T-helper 1 cell treated with Interleukin-12 subunit alpha and Interleukin-12 subunit beta and Interleukin-4 antibody, amounts not matched to agents 30 ng/mL and 1 ng/mL, for 36 hours (primary cell): ENCODE data around the gene PPM1H. TPM values are rescaled to one million over a fixed set of nuclear protein-coding genes. Genes with fewer than 3 reads are reported as not detected.
"Not testable (repeated sequence)": the region's sequence is repeated elsewhere in the genome, so short reads cannot be mapped to it uniquely, and the experiment has no call there.

Experiments
- intact Hi-C: fragments of 100-400 bp; cut with micrococcal nuclease; formaldehyde crosslinking; loops from one replicate; pipeline ENCODE4 v1.15.1; 2024
- total RNA-seq: library from RNA; stranded (reverse); gene quantifications from 2 replicates; pipeline ENCODE4 v1.2.3, GENCODE V29; 2022

Gene PPM1H
- total RNA-seq, 1 donor from 2014 or later, result not detected

DNA sequence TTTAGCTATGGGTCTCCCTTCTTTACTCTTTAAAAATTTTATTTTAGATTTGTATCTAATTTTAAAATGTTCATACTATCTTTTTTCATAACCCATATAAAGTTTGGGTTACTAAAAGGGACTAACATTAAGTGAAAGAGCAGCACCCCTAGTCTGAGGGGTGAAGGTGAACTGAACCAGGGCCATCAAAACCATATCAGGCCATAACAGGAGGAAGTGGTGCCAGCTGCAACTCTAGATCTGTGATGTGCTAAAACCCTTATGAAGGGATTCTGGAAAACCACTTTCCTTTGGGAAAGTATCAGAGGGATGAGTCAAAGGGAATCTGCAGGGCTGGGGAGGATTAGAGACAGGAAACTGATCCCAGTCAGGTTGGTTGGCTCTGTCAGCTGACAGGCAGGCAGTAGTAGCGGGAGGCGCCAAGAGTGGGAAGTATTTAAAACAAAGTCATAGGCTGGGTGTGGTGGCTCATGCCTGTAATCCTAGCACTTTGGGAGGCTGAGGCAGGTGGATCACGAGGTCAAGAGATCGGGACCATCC, 162.5 kb downstream of the PPM1H start:
- intact Hi-C loops, result no loop called here

DNA sequence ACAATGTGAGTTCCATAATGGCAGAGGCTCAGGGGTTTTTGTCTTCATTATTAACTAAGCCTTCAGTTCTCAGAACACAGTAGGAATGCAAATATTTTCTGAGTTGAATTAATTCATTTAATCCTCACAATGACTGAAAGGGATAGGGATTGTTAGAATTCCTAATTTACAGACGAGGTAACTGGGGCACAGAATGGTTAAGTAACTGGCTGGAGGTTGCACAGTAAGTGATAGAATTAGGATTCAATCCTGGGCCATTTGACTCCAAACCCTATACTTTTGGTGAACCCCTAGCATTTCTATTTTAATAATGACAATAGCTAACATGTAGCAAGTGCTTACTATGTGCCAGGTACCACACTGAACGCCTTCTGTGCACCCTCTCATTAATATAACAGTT, 163.1 kb downstream of the PPM1H start:
- intact Hi-C loops, result no loop called here

DNA sequence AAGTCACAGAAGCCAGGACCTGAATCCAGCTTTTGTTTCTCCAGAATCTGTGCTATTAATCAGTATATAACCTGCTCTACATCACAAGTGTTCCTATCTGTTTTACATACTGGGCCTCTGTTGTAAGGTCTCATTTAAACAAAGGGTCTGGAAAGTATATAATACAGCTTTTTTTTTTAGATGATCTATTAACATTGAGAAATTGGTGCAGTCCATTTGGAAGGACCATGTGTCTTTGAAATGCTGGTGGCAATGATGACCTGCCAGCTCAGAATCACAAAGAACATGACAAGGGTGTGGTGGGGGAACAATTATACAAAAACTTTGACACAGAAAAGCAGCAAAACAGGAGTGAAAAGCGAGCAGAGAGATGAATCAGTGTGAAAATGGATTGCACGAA, 164.6 kb downstream of the PPM1H start:
- intact Hi-C loops, result no loop called here

DNA sequence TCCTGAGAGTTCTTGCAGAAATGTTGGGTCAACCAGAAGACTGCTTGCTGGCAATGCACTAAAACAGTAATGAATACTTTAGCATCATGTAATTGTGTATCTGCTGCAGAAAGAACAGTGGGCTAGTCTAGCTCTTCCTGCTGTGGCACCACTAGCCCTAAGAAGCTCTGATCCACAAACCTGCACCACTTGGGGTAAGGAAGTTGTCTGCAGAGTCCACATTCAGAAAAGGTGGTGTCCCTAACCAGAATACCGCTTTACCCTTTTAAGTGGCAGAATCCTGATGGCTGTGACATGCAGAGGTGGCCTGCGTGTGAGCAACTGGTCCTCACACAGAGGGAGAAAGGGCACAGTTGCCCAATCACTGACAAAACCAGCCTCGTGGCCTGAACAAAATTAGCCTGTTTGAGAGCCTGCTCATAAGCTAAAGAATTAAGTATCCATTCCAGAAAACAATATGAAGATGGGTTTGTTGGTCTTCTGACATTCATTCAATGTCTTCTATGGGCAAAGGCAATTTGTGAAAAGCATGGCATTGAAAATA, 165.8 kb downstream of the PPM1H start:
- intact Hi-C loops, result loop anchor here (5.0 kb wide), 1 partner anchor 878 kb away; no protein-coding TSS in a partner anchor

DNA sequence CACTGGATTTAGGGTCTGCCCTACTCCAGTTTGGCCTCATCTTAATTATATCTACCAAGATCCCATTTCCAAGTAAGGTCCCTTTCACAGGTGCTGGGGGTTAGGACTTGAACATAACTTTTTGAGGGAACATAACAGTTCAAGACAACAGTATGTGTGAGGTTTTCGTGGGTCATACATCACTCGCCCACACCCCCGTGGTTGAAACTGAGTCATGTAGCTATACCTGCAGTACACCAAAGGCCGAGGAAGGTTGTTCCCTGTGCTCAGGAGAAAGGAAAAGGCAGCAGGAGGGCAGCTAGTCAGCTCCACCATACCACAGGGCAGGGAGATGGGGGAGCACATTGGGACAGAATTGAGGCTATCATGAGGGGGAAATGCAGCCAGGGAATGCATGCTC, 167.0 kb downstream of the PPM1H start:
- intact Hi-C loops, result loop anchor here (5.0 kb wide), 1 partner anchor 879 kb away; no protein-coding TSS in a partner anchor

DNA sequence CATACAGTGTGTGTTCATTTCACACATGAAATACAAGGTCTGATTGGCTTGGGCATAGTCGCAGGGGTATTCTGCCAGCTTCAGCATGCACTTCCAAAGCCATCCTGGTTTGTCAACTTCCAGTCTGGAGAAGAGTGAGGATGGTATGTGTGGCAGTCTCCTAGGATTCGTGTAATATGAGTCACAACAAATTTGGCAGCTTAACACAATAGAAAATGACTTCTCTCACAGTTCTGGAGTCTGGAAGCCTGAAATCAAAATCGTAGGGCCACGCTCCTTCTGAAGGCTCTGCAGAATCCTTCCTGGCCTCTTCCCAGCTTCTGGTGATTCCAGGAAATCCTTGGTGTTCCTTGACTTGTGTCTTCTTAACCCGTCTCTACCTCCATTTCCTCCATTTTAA, 167.5 kb downstream of the PPM1H start:
- intact Hi-C loops, result loop anchor here (5.0 kb wide), 1 partner anchor 880 kb away; no protein-coding TSS in a partner anchor

- intact Hi-C loops, result loop anchor here (5.0 kb wide), 1 partner anchor 881 kb away; no protein-coding TSS in a partner anchor
Measured at GRCh38 chr12:62766496-62766895, 168.5 kb downstream of the PPM1H start.

GRCh38 chr12:62763861-62764645, 170.9 kb downstream of the PPM1H start:
- intact Hi-C loops, result no loop called here

DNA sequence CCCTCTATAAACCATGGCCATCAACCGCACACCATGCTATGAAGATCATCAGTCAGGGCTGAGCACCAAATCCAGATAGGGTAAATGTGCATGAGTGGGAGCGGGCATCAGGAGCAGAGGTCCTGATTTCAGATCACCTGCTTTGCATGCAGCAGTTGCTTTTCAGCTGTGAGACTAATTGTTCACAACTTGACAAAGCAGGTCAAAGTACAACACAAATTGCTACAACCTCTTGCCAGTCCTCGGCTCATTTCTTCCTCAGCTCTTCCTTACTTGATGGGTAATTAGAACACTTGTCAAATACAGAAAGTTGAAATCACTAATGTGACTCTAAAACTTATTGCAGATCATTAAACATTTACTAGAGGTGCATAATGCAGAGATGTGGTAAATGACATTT, 171.6 kb downstream of the PPM1H start:
- intact Hi-C loops, result no loop called here

DNA sequence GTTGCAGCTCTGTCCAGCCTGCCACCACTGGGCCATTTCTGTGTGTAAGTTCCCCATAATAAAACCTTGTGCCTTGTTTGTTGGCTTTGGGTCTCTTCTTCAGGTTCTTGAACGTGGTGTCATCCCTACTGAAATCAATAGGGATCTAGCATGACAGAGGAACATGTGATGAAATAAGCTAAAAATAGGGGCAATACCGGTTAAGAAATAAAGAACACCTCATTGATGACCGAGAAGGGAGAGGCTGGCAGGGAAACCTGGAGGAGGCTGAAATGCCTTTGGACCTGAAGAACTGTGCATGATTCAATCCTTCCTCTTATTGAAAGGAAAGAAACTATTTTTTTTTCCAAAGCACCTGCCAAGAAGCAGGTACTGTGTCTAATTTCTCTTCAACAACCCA, 172.3 kb downstream of the PPM1H start:
- intact Hi-C loops, result no loop called here

GRCh38 chr12:62761658-62762057, 173.3 kb downstream of the PPM1H start:
- intact Hi-C loops, result no loop called here

- intact Hi-C loops, result no loop called here
Measured at GRCh38 chr12:62760779-62761178, 174.2 kb downstream of the PPM1H start.

DNA sequence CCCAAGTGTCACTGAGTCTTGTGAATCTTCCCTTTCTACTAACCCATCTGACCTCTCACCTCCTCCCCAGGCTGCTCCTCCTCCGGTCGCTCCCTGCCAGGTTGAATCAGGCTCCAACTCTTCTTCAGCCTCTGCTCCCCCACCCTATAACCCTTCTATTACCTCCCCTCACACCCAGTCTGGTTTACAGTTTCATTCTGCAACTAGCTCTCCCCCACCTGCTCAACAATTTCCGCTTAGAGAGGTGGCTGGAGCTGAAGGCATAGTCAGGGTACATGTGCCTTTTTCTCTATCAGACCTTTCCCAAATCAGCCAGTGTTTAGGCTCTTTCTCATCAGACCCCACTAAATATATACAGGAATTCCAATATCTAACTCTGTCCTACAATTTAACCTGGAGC, 174.6 kb downstream of the PPM1H start:
- intact Hi-C loops, result not testable (repeated sequence)

GRCh38 chr12:62758216-62758615, 176.7 kb downstream of the PPM1H start:
- intact Hi-C loops, result no loop called here

DNA sequence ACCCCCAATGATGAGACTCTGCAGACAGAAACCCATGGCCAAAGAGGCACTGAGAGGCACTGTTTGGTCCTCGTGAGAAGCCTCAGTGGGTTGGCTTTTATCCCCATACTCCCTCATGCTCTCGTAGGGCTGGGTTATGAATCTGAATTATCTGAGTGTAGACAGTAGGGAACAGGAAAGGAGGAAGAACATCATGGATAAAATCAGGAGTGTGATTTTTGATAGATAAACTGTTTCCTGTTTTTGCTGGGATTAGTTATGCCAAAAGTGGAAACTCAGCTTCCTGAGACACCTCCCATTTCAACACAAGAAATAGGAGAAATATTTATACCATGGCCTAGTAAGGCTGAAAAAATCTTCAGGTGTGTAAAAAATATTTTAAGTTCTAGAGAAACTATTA, 177.9 kb downstream of the PPM1H start:
- intact Hi-C loops, result no loop called here

- intact Hi-C loops, result no loop called here
Measured at GRCh38 chr12:62754706-62755105, 180.2 kb downstream of the PPM1H start.

DNA sequence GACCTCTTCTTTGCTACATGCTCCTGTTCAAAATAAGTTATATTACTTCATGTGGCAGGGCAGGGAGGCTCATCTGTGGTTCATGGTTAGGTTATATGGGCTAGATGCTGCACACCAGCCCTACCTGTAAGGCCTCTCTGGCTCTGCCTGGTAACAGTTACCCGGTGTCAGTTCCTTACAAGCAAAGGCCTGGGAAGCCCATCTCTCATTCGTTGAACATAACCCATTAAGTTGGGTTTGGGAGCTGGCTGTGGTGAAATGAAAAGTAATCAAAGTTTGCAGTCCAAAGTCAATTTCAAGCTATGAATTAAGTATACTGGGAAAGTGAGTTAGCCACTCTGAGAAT, 183.2 kb downstream of the PPM1H start:
- intact Hi-C loops, result no loop called here

- intact Hi-C loops, result no loop called here
Measured at GRCh38 chr12:62750941-62751809, 183.8 kb downstream of the PPM1H start.

GRCh38 chr12:62749586-62749985, 185.4 kb downstream of the PPM1H start:
- intact Hi-C loops, result no loop called here

GRCh38 chr12:62748941-62749468, 185.9 kb downstream of the PPM1H start:
- intact Hi-C loops, result no loop called here

DNA sequence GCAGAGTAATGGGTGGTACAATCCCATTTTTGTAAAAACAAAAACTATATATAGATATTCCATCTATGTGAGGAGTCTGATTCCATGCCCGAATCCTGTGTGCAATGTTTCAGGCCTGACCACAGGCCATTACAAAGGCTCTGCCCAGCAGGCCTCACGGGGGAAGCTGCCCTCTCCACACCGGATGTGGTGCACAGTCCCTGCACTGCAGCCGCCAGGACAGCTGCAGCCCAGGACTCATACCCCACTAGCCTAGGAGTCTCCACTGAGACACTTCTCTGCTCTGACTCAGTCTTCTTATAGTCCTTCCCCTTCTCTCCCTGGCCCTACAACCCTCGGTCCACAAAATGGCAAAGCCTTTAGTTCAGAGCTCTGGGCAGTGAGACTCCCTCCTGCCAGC, 190.4 kb downstream of the PPM1H start:
- intact Hi-C loops, result no loop called here
